ENCODE measurements around the gene POU2F2.

The POU2F2 gene

GRCh38 chr19:42054205-42054604 is 78.0 kb downstream of the POU2F2 start:
- Histone ChIP-seq H3K9ac (no peak overlapping the region), H3K4me3 (ENCODE audit: low read depth, low read length) (no peak overlapping the region), H3K27ac (no peak overlapping the region), H3K4me1 (peaks cover 7% of the 10 kb centered on the region), H3K36me3 (ENCODE audit: control insufficient read depth, insufficient read depth, low read length) (no peaks in the 10 kb centered on the region), H2AFZ (no peak overlapping the region), H3K4me2 (ENCODE audit: low read length) (no peak overlapping the region), H3K9me3 (ENCODE audit: control insufficient read depth, low read length) (no peaks in the 10 kb centered on the region), H3K27me3 (ENCODE audit: control insufficient read depth, insufficient read depth, low read length) (no peaks in the 10 kb centered on the region), H3K79me2 (no peaks in the 10 kb centered on the region)
- no peak for TF ChIP-seq CTCF (IDR thresholded peaks at IDR 0.05)

DNA sequence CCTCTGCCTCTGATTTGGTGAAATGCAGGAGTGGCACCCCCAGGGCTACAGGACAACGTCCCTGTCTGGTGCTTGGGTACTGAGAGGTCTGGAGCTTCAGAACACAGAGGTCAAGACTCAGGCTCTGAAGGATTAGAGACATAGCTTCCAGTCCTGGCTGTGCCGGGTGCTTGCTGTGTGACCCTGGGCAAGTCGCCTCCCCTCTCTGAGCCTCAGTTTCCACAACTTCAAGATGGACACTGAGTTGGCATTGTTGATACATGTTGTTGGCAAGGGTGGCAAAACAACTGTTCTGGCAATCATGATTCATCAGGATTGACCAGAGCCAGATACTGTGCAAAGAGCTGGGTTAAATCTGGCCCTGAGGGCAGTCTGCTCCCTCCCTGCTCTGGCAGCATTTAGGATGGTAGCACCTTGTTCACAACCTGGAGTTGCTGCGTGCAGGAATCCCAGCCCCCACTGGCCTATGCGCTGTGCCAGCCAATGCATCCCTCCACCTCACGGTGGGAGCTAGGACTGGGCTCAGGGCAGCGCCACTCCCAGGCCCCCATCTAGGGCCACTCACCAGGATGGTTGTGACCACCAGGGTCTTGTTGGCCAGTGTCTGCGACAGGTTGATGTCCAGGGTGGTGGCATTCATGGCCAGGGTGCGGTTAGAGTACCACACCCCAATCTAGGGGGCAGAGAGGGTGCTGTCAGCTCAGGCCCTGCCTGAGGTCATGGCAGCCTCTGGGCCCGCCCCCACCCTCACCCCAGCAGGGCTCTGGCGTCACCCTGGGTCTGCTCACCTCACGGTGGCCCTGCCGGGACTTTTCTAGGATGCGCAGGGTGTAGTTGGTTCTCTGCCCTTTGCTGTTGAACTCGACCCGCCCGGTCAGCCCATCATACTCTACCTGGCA is 79.0 kb downstream of the POU2F2 start:
- no peak overlapping the region for H2AFZ ChIP-seq
- H3K9ac ChIP-seq, result no peak overlapping the region
- H3K4me2 ChIP-seq (ENCODE audit: low read length), result no peak overlapping the region
- no peak overlapping the region for H3K27ac ChIP-seq
- no peaks in the 10 kb centered on the region for H3K27me3 ChIP-seq (ENCODE audit: control insufficient read depth, insufficient read depth, low read length)
- no peak for TF ChIP-seq CTCF (IDR thresholded peaks at IDR 0.05)
- no peaks in the 10 kb centered on the region for H3K36me3 ChIP-seq (ENCODE audit: control insufficient read depth, insufficient read depth, low read length)
- H3K4me1 ChIP-seq, result peaks cover 7% of the 10 kb centered on the region
- H3K9me3 ChIP-seq (ENCODE audit: control insufficient read depth, low read length), result no peaks in the 10 kb centered on the region
- no peak overlapping the region for H3K4me3 ChIP-seq (ENCODE audit: low read depth, low read length)
- H3K79me2 ChIP-seq, result no peaks in the 10 kb centered on the region

DNA sequence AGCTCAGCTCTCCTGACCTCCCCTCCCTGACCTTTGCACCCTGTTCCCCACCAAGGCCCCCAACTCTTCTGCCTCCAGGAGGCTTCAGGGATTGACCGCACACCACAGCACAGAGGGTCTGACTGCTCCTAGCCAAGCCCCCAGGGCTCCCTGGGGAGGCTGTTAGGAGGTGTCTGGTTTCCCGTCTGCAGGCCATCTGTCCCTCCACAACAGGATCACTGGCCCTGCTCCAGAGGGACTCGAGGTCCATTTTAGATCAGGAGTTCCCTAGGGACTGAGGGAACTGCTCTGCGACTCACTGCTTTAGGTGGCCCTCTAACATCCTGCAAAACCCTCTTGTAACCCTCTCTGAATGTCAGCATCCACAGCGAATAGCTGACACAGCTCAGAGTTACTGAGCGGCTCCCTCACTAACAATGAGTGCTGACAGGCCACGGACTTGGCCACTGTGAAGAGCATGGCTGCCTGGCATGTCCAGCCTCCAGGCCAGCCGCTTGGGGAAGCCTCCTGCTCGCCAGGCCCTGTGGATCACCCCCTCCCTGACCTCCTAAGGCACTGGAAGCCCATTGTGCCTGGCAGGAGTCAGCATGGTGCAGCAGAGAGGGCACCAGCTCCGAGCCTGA is 79.9 kb downstream of the POU2F2 start:
- no peak overlapping the region for H3K9ac ChIP-seq
- TF ChIP-seq CTCF (IDR thresholded peaks at IDR 0.05), result no peak

DNA sequence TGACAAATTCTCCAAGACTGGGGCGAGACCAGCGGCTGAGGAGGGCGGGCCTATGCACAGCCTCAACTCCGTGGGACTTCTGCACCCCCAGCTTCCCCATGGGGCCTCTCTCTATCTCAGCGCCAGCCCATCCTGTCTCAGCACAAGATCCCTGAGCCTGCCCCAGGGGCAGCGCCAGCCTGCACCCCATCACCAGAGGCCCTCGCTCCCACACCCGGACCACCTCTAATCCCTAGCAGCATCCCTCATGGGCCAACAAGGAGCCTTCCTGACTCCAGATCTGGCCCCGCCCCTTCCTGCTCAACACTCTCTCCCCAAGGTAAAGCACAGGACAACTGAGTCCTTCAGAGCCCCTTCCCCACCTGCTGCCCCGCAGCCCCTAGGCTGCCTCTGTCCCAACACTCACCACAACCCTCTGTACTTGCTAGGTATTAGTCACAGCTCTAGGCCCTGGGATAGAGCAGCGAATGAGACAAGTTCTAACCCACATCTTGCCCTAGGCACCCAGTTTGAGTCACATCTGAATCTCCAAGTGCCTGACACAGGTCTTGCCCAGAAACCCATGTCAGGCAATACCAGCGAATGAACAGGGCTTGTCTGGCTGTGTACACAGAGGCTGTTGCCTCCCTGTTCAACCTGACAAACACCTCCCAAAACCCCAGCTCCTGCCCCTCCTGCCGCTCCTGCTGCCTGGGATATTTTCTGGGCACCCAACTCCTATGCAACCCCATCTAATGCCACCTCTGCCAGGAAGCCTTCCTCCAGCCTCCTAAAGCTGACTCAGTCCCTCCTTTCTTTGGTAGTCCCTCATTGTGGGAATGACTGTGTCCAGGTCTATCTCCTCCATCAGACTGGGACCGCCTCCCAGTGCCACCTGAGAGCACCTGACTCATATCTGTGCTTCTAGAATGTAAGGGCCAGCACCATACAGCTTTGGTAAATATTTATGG is 80.8 kb downstream of the POU2F2 start:
- Histone ChIP-seq H3K36me3 (ENCODE audit: control insufficient read depth, insufficient read depth, low read length) (no peaks in the 10 kb centered on the region), H2AFZ (no peak overlapping the region), H3K9me3 (ENCODE audit: control insufficient read depth, low read length) (no peaks in the 10 kb centered on the region), H3K79me2 (no peaks in the 10 kb centered on the region), H3K27me3 (ENCODE audit: control insufficient read depth, insufficient read depth, low read length) (no peaks in the 10 kb centered on the region), H3K27ac (no peak overlapping the region), H3K9ac (no peak overlapping the region), H3K4me2 (ENCODE audit: low read length) (no peak overlapping the region), H3K4me3 (ENCODE audit: low read depth, low read length) (no peak overlapping the region), H3K4me1 (peaks cover 7% of the 10 kb centered on the region)
- TF ChIP-seq CTCF (IDR thresholded peaks at IDR 0.05), result no peak

More for the DNA sequence above, 79.9 kb downstream of the POU2F2 start:
- H3K79me2 ChIP-seq, result no peaks in the 10 kb centered on the region
- no peaks in the 10 kb centered on the region for H3K27me3 ChIP-seq (ENCODE audit: control insufficient read depth, insufficient read depth, low read length)
- H3K36me3 ChIP-seq (ENCODE audit: control insufficient read depth, insufficient read depth, low read length), result no peaks in the 10 kb centered on the region
- no peak overlapping the region for H2AFZ ChIP-seq
- H3K4me2 ChIP-seq (ENCODE audit: low read length), result no peak overlapping the region
- H3K4me1 ChIP-seq, result peaks cover 7% of the 10 kb centered on the region
- no peak overlapping the region for H3K4me3 ChIP-seq (ENCODE audit: low read depth, low read length)
- no peaks in the 10 kb centered on the region for H3K9me3 ChIP-seq (ENCODE audit: control insufficient read depth, low read length)
- H3K27ac ChIP-seq, result no peak overlapping the region
